Stimulated activated CD4-positive, alpha-beta T cell treated with anti-CD3 and anti-CD28 coated beads, Interleukin-4, amount 100 ng/mL, for 1 hour (primary cell): ENCODE measurements around the gene TSTD2.

Experiments
- DNase-seq: peaks from one replicate; pipeline ENCODE4 v3.0.0-alpha.2; 2020

The TSTD2 gene

DNA sequence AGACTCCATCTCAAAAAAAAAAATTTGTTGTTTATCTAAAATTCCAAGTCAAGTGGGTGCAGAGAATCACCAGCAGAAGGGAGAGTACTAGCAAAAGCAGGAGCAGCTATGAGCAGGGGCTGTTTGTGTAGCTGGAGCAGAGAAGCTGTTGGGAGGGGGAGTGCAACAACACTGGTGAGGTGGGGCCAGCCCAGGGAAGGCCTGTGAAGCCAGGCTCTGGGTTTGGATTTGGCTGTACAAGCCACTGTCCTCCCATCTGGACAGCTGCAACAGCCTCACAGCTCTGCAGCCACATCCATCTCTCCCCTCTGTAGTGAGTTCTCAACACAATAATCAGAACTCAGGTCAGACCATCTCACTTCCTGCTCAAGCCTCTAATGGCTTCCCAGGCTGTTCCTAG lies 72.3 kb downstream of the TSTD2 start:
- DNase-seq: no peak

DNA sequence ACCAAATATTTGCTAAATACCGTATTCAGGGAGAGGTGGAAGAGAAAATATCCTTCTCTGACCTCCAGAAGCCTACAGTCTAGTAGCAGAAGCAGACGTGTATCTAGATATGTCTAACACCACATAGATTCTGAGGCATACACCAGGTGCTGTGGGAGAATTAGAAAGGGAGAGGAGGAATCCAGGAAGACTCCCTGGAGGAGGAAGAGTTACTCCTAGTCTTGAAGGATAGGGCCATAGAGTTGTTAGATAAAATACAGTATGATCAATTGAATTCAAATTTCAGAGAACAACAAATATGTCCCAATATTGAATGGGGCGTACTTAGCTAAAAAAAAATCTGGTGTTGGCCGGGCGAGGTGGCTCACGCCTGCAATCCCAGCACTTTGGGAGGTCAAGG lies 73.0 kb downstream of the TSTD2 start:
- no peak for DNase-seq

DNA sequence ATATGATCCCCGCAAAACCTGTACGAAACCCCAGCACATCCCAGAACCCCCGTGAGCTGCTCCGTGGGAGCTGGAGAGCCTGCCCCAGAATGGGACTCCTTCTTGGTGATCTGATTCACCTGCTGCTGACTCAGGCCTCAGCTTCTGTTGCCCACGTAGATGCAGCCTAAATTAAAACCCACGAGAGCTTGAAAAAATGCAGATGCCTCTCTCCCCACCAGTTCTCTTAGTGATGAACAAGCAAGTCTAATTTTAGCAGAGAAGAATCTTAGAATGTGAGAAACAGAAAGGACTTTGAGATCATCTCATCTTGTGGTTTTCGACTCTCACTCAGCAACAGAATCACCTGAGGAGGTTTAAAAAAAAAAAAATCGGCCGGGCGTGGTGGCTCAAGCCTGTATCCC lies 74.1 kb downstream of the TSTD2 start:
- DNase-seq: peak; percentile 11

DNA sequence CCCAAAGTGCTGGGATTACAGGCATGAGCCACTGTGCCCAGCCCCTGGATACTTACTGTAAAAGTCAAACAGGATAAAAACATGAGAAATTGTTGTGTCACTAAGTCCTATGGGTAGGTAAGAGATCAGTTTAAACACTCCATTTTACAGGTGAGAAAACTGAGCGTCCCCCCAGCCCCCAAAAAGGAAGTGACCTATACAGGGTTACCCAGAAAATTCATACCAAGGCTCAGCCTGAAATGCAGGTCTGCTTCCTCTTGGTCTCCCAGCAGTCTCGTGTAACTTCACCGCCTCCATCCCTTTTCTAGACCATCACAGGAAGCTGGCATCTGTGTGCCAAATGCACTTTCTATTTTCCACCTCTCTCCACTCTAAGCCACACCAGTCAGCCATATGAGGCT lies 74.5 kb downstream of the TSTD2 start:
- DNase-seq: no peak

DNA sequence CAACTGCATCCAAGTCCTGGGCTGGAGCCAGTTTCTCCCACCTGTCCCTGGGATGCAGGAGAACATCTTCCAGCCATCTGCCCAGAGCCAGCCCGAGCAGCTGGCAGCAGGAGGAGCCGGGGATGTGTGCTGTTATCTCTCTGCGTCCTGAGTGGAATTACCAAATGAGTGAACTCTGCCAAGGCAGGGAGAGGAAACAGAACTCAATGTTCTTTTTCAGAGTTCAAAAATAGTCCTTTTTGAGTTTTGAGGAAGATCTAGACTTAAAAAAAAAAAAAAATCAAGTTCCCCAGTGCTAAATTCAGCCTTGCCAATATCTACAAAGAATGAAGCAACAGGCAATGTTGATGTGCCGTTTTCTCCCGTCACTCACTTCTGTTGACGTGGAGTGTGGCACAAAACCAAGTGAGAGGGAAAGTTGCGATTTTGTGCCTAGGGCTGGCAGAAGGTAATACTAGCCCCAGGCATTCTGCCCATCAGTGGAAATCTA lies 75.5 kb downstream of the TSTD2 start:
- DNase-seq: no peak

DNA sequence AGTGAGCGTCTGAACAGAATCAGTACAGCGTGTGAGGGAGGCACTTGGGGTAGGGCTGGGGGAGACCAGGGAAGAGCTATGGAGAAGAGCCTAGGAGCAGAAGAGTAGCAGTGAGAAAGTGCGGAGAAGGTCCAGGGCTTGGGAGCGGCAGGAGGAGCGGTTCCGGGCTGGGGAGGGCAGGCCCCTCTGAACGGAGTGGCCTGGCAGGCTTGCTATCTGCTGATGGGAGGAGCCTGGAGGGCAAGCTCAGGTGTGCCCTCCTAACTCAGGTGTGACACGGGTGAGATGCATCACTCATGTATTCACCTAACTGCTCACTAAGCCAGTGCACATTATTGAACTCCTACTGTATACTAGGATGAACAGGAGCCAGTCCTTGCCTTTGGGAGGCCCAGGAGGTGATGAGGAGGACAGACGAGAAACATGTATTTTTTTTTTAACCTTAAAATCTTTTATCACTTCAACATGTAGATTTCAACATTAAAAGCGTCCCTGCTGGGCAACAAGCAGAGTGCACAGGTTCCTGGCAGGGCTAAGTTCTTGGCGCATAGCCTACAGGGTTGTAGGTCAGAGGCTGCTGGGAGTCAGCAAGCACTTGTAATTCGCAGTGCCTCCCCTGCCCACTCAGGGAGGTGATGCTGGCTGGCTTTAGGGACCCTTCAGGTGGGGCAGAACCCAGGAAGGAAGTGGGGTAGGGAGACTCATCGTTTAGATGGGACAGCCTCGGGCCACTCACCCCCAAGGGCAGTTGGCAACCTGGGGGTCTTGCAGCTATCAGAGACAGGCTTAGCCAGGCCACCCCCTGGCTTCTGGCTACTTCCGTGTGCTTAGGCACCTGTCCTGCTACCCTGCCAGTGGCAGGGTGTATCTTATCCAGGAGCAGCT lies 76.2 kb downstream of the TSTD2 start:
- no peak for DNase-seq

DNA sequence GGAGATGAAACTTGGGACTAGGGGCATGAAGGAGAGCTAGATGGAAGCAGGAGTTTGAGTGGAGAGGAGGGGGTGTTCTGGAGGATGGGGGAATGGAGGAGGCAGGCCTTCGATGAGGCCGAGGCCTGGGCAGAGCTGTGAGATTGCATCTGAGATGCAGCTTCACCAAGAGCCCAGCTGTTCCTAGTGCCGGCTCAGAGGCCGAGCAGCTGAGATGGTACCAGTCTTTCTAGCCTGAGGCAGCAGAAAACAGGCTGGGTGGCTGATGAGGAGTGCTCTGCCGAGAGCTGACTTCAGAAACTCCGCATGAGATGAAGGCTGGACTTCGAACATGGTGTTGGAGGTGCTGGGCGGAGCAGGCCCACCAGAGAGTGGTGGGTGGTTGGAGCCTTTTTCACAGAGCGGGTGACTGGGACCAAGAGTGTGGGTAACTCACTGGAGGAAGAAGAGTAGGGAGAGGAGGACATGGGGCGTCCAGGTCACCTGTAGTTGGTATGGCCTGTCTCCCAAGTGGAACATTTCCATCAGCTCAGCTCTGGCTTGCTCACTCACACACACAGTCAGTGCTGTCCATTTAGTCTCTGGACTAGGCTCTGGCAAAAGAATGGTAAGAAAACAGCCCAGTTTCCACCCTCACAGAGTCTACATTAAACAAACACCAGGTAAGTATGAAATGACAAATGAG lies 77.0 kb downstream of the TSTD2 start:
- no peak for DNase-seq

DNA sequence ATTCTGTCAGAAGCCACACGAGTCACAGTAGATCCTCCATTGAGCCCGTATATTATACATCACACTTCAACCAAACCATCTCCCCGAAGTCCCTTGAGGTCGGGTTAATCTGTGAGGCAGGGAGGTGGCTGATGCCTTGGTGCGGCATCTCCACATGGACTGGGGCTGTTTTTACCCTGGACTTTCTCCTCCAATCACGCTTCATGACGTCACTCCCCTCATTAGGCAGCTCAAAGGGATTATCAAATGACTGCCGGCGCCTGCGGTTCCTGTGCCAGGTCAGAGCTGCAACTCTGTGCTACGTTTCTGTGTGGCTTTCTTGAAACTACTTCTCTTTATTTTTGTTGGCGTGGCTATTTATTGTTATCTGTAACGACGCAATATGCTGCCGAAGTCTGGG lies 78.0 kb downstream of the TSTD2 start:
- no peak for DNase-seq

DNA sequence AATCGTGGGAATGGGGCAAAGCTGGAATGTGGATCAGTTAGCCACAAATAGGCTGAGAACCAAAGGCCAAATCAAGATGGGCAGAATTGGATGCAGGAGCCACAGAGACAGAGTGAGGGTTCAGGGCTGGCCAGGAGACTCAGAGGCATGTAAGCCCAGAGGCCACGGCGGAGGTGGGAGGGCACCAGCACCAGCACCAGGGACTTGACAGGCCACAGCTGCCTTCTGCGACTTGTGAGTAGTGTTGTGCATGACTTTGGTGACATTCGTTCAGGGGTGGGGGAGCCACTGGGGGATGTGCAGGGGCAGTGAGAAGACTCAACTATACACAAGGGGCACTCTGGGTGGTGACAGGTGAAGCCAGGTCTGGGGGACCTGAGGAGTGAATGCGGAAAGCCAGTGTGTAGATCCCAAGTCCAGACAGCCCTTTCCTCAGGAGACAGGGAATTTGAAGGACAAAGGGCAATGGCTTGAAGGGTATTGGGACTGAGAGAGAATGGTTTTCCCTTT lies 78.5 kb downstream of the TSTD2 start:
- DNase-seq: no peak

DNA sequence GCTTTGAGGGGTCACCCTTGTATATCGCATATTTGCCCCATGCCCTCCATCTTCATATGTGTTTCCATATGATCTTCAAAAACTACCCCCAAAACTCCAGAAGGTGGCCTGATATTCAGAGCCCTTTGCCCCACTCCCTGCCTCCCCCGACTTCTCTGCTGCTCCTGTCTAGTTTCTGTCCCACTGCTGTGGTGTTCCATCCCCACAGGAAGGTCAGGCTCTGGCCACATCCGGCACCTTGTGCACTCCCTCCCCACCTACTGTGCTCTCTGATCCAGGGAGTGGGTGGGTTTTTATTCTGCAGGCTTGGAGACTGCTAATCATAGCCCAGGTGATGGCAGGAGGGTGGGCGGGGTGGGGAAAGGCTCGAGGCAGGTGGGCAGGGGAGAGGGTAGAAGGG lies 79.3 kb downstream of the TSTD2 start:
- no peak for DNase-seq

DNA sequence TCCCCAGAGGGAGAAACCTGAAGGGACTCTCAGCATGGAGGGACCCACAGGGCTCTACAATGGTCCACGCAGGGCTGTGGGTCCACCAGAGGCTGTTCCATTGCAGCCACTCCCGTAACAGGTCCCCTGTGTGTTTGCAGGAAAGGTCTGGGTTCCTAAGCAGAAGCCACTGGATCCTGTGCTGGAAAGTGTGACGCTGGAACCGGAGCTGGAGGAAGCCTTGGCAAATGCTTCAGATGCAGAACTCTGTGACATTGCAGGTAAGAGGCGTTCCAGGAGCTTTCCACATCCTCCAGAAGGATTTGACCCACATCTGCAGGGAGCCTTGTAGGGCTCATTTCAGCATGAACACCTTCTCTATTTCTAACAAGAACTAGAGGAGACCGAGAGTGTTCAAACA lies 80.0 kb downstream of the TSTD2 start:
- DNase-seq: no peak

DNA sequence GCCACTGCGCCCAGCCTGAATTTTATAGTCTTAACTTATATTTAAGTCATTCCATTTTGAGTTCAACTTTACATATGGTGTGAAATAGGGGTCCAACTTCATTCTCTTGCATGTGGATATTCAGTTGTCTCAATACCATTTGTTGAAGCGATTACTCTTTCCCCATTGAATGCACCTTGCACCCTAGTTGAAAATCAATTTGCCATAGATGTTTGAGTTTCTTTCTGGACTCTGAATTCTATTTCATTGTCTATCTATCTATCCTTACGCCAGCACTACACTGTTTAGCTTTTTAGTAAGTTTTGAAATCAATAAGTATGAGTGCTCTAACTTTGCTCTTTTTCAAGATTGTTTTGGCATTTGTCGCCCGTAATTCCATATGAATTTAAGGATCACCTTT lies 81.9 kb downstream of the TSTD2 start:
- no peak for DNase-seq

DNA sequence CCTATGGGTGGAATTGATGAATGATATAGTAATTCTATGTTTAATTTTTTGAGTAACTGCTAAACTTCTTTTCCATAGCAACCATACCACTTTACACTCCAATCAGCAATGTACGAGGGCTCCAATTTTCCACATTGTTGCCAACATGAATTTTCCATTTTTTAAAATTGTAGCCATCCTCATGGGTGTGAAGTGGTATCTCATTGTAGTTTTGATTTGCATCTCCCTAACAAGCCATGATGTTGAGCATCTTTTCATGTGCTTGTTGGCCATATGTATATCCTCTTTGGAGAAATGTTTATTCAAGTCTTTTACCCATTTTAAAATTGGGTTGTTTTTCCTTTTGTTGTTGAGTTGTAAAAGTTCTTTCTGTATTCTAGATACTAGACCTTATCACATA lies 82.8 kb downstream of the TSTD2 start:
- DNase-seq: no peak
